Activated CD8-positive, alpha-beta memory T cell treated with anti-CD3 and anti-CD28 coated beads for 4 hours (primary cell): ENCODE results near the gene COMMD10.
"Not testable (repeated sequence)": the region's sequence is repeated elsewhere in the genome, so short reads cannot be mapped to it uniquely, and the experiment has no call there.

ENCODE experiments used
- DNase-seq, 2 donors: peaks; one replicate each; pipeline ENCODE4 v3.0.0-alpha.2; 2020; ENCODE audit warnings: low read depth in 2 of 2

The COMMD10 gene

GRCh38 chr5:116097301-116097700 lies 12.5 kb downstream of the COMMD10 start:
- no peak for DNase-seq

- DNase-seq: no peak
These were observed 14.2 kb downstream of the COMMD10 start for GRCh38 chr5:116098998-116099397.

GRCh38 chr5:116104941-116105340 lies 20.1 kb downstream of the COMMD10 start:
- not testable (repeated sequence) for DNase-seq

- DNase-seq: no peak
These were observed 30.3 kb downstream of the COMMD10 start for GRCh38 chr5:116115163-116115562.

- DNase-seq: no peak
These were observed 45.6 kb downstream of the COMMD10 start for GRCh38 chr5:116130471-116130870.

GRCh38 chr5:116130976-116131375 lies 46.2 kb downstream of the COMMD10 start:
- DNase-seq: no peak

GRCh38 chr5:116133281-116133680 lies 48.5 kb downstream of the COMMD10 start:
- DNase-seq: no peak

- peak in 1 of 2 donors; percentile 4 for DNase-seq
These were observed 50.5 kb downstream of the COMMD10 start for GRCh38 chr5:116135344-116135743.

- DNase-seq: no peak
These were observed 52.9 kb downstream of the COMMD10 start for GRCh38 chr5:116137544-116138378.

- no peak for DNase-seq
These were observed 57.7 kb downstream of the COMMD10 start for GRCh38 chr5:116142495-116142894.

GRCh38 chr5:116144103-116144502 lies 59.3 kb downstream of the COMMD10 start:
- no peak for DNase-seq

GRCh38 chr5:116144991-116145390 lies 60.2 kb downstream of the COMMD10 start:
- no peak for DNase-seq

GRCh38 chr5:116145416-116145815 lies 60.6 kb downstream of the COMMD10 start:
- no peak for DNase-seq

GRCh38 chr5:116152169-116152568 lies 67.3 kb downstream of the COMMD10 start:
- DNase-seq: no peak

- DNase-seq: no peak
These were observed 68.9 kb downstream of the COMMD10 start for GRCh38 chr5:116153687-116154174.

GRCh38 chr5:116154252-116154651 lies 69.4 kb downstream of the COMMD10 start:
- DNase-seq: no peak

GRCh38 chr5:116154931-116155330 lies 70.1 kb downstream of the COMMD10 start:
- DNase-seq: no peak

GRCh38 chr5:116157902-116158301 lies 73.1 kb downstream of the COMMD10 start:
- no peak for DNase-seq

GRCh38 chr5:116159006-116159405 lies 74.2 kb downstream of the COMMD10 start:
- no peak for DNase-seq

- DNase-seq: no peak
These were observed 89.3 kb downstream of the COMMD10 start for GRCh38 chr5:116174111-116174510.

GRCh38 chr5:116176121-116176520 lies 91.3 kb downstream of the COMMD10 start:
- DNase-seq: no peak

GRCh38 chr5:116178925-116179324 lies 94.1 kb downstream of the COMMD10 start:
- no peak for DNase-seq

- no peak for DNase-seq
These were observed 124.3 kb downstream of the COMMD10 start for GRCh38 chr5:116209166-116209565.

- DNase-seq: no peak
These were observed 127.4 kb downstream of the COMMD10 start for GRCh38 chr5:116212225-116212624.
